Stimulated activated effector memory CD8-positive, alpha-beta T cell treated with anti-CD3 and anti-CD28 coated beads, Interleukin-12 subunit alpha, Interleukin-12 subunit beta, amount 100 ng/mL, for 72 hours (primary cell): ENCODE results near the gene RBBP8.

ENCODE experiments used
- ATAC-seq: fragments of 150-1000 bp; cut with Tn5 transposase; 2 replicates; pipeline ENCODE4 v1.10.0; 2021
- DNase-seq, 2 donors: peaks; one replicate each; pipeline ENCODE4 v3.0.0; 2021 to 2022; ENCODE audit warnings: low spot score in 2 of 2
- H3K27ac Mint-ChIP-seq: one replicate; pipeline ENCODE4 v1.8.0; 2022; ENCODE audit warnings: mild to moderate bottlenecking, mixed read lengths
- H3K36me3 Mint-ChIP-seq: one replicate; pipeline ENCODE4 v1.8.0; 2022; ENCODE audit warnings: mild to moderate bottlenecking, mixed read lengths
- H3K4me1 Mint-ChIP-seq: one replicate; pipeline ENCODE4 v1.8.0; 2022; ENCODE audit warnings: mixed read lengths
- H3K4me3 Mint-ChIP-seq: one replicate; pipeline ENCODE4 v1.8.0; 2022; ENCODE audit warnings: mild to moderate bottlenecking, mixed read lengths
- H3K9me3 Mint-ChIP-seq: one replicate; pipeline ENCODE4 v1.8.0; 2022; ENCODE audit warnings: mixed read lengths

RBBP8 gene

DNA sequence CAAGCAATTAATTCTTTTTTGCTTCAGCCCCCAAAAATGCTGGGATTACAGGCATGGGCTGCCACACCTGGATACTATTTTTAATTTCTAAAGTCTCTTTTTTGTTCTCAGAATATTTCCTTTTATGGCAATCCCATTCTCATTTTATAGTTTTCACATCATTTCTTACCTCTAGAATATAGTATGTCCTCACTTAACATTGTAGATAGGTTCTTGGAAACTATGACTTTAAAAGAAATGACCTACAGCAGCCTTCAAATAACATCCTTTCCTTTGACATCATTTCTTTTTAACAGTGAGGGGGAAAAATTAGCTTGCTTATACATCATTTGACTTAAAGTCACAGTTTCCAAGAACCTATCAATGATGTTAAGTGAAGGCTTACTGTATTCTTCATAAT is 31.6 kb downstream of the RBBP8 start:
- Mint-ChIP-seq H3K27ac (no peak overlapping the region), H3K4me1 (no peaks in the 10 kb centered on the region), H3K36me3 (peaks cover 30% of the 10 kb centered on the region), H3K4me3 (no peak overlapping the region), H3K9me3 (no peaks in the 10 kb centered on the region)
- DNase-seq (no peak), ATAC-seq (no peak)

DNA sequence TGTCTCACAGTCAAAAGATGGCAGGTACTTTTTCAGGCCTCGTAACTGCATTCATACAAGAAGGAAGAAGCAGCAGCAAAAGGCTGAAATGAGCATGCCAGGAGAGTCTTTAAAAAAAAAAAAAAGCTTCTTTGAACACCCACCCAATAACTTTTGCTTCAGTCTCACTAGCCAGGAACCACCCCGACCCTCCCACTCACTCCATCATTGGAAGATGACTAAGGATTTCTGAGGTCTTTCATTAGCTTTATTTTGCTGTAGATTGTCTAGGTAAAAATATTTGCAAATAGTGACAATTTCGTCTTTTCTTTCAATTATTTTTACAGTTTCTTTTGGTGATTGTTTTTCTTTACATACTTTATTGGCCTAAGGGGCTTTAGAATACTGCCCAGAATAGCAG is 37.9 kb downstream of the RBBP8 start:
- no peak for DNase-seq
- Mint-ChIP-seq H3K36me3 (peaks cover 61% of the 10 kb centered on the region), H3K4me1 (no peaks in the 10 kb centered on the region), H3K4me3 (no peak overlapping the region), H3K9me3 (no peaks in the 10 kb centered on the region), H3K27ac (no peak overlapping the region)
- ATAC-seq: no peak

DNA sequence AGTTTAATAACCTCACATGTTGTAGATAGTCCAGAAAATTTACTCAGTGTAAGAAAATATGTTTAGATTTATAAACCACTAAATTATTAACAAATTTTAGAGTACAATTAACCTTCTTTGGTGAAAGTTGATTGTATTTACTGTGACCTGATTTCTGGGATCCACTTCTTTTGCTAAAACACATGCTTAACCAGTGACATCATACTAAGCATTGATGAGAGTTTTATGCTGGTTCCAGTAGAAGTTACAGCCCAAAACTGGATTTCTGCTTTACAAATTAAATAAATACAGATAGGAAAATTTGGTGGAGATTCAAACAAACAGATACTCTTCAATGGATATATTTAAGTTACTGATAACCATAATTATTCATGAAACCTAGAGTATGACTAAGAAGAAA is 40.9 kb downstream of the RBBP8 start:
- Mint-ChIP-seq H3K9me3 (no peaks in the 10 kb centered on the region), H3K27ac (no peak overlapping the region), H3K4me3 (no peak overlapping the region), H3K4me1 (no peaks in the 10 kb centered on the region), H3K36me3 (peaks cover 42% of the 10 kb centered on the region)
- ATAC-seq (no peak), DNase-seq (no peak)

GRCh38 chr18:22974707-22975106 is 41.6 kb downstream of the RBBP8 start:
- Mint-ChIP-seq H3K4me1 (no peaks in the 10 kb centered on the region), H3K9me3 (no peaks in the 10 kb centered on the region), H3K36me3 (peaks cover 35% of the 10 kb centered on the region), H3K4me3 (no peak overlapping the region), H3K27ac (no peak overlapping the region)
- DNase-seq (no peak), ATAC-seq (no peak)

DNA sequence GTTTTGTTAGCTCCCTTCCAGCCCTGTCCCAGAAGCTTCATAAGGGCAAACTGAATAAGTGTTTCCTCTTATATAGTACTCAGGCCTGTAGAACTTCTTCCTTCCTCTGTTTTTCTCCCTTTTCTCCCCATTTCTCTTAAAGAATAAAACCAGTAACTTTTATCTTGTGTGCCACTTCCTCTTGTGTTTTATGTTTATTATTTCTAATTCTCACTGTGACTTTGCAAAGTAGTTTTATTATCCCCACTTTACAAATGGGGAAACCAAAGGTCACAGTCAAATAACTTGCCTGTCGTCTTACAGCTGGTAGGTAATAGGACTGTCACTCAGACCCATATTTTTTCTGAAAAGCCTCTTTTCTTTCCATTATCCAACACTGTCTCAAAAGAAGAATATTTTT is 42.4 kb downstream of the RBBP8 start:
- DNase-seq (no peak), ATAC-seq (no peak)
- Mint-ChIP-seq H3K27ac (peak overlapping the region; percentile 1), H3K4me1 (no peaks in the 10 kb centered on the region), H3K9me3 (no peaks in the 10 kb centered on the region), H3K36me3 (peaks cover 27% of the 10 kb centered on the region), H3K4me3 (no peak overlapping the region)

DNA sequence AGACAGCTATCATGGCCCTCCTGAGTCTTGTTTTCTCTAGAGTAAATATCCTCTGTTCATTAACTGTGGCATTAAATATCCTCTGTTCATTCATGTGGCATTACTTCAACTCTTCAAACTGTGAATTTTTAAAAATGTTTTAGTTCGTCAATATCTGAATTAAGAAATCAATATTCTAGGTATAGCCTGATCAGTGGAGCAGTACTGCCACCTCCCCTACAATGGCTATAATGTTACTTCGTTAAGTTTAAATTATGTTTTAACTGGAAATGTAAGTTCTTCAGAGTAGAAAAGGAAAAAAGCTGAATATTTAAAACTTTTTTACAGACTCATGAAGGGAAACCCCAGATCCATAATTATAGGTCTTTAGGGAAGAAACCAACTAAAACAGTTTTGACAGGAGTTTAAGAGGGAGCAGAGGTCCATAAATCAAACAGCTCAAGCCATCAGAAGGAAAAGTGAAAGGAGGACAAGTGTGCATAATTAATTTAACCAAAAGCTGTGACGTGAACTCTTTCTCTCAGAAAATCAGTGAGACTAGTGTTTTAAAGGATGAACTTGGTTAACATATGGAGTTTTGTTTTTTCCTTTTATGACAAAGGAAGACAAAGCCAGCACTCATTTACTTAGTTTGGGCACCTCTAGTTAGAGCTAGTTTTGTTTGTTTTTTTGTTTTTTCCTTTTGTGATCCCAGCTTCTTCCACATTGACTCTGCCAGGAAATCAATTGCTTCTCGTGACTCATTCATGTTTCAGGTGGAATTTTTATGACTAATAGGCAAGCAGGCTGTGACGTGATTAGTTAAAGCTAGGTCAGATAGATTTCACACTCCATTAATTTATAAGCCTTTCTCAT is 44.9 kb downstream of the RBBP8 start:
- H3K36me3 Mint-ChIP-seq: peaks cover 7% of the 10 kb centered on the region
- H3K9me3 Mint-ChIP-seq: no peaks in the 10 kb centered on the region
- H3K4me3 Mint-ChIP-seq: no peak overlapping the region
- peak overlapping the region; percentile 57 for H3K27ac Mint-ChIP-seq
- ATAC-seq (peak; percentile 81), DNase-seq (no peak)
- H3K4me1 Mint-ChIP-seq: no peaks in the 10 kb centered on the region

DNA sequence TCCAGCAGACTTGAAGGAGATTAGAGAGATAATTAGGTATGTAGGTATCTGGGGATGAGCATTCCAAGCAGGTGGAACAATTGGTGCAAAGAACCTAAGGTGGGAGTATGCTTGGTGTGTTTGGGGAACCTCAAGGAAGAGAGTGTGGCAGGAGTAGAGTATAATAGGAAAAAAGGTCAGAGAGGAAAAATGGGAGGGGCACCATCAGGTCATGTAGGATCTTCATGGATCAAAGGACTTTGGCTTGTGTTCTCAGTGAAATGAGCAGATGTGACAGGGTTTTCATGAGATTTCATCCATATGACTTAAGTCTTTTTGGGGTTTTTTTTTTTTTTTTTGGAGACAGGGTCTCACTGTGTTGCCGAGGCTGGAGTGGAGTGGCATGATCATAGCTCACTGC is 47.3 kb downstream of the RBBP8 start:
- Mint-ChIP-seq H3K4me3 (no peak overlapping the region), H3K9me3 (no peaks in the 10 kb centered on the region), H3K36me3 (peaks cover 3% of the 10 kb centered on the region), H3K4me1 (no peaks in the 10 kb centered on the region), H3K27ac (no peak overlapping the region)
- DNase-seq (no peak), ATAC-seq (no peak)

- ATAC-seq (no peak), DNase-seq (no peak)
- Mint-ChIP-seq H3K9me3 (no peaks in the 10 kb centered on the region), H3K4me3 (no peak overlapping the region), H3K4me1 (no peaks in the 10 kb centered on the region), H3K27ac (no peak overlapping the region), H3K36me3 (peaks cover 7% of the 10 kb centered on the region)
Measured at GRCh38 chr18:22981274-22982133, 48.4 kb downstream of the RBBP8 start.

DNA sequence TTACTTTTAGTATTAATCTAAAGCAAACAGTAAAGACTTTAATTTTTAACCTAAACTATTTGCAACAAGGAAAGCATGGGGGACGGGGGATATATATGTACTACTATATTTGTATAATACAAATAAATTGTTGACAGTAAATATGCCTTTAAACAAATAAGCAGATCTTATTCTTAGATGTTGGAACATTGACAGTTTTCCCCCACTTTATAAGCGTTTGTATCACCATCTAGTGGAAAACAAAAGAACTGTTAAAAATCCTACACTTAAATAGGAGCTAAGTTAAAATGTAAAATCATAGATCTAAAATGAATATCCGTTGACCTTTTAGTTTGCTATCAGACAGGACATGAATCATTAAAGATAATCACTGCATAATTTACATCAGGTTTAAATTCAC is 50.0 kb downstream of the RBBP8 start:
- DNase-seq: no peak
- ATAC-seq: no peak
- Mint-ChIP-seq H3K27ac (no peak overlapping the region), H3K4me1 (no peaks in the 10 kb centered on the region), H3K4me3 (no peak overlapping the region), H3K9me3 (no peaks in the 10 kb centered on the region), H3K36me3 (peaks cover 7% of the 10 kb centered on the region)

GRCh38 chr18:22985250-22985649 is 52.1 kb downstream of the RBBP8 start:
- DNase-seq (no peak), ATAC-seq (no peak)
- Mint-ChIP-seq H3K9me3 (no peaks in the 10 kb centered on the region), H3K4me1 (no peaks in the 10 kb centered on the region), H3K4me3 (no peak overlapping the region), H3K27ac (no peak overlapping the region), H3K36me3 (peaks cover 12% of the 10 kb centered on the region)

DNA sequence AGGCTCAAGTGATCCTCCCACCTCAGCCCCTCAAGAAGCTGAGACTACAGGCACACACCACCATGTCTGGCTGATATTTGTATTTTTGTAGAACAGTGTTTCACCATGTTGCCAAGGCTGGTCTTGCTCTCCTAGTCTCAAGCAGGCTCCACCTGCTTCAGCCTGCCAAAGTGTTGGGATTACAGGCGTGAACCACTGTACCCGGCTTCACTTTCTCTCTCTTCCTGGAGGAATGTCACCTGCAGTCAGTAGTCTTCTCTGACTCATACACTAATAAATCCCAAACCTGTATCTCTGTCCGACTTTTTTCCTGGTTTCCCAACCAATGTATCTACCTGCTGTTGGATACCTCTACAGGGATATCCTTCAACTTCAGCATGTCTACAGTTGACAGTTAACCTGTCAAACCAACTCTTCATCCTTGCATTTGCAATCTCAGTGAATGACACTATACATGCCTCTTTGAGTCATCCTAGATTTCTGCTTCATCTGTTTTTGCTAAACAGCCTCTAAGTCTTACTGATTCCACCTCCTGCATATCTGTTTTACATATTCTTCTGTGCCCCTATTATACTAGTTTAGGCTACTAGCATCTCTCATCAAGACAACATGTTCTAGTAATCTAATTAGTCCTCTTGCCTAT is 54.5 kb downstream of the RBBP8 start:
- Mint-ChIP-seq H3K36me3 (peaks cover 25% of the 10 kb centered on the region), H3K27ac (no peak overlapping the region), H3K4me1 (no peaks in the 10 kb centered on the region), H3K4me3 (no peak overlapping the region), H3K9me3 (no peaks in the 10 kb centered on the region)
- DNase-seq: no peak
- peak; percentile 24 for ATAC-seq

- ATAC-seq: no peak
- H3K27ac Mint-ChIP-seq: no peak overlapping the region
Measured at GRCh38 chr18:22988208-22988607, 55.1 kb downstream of the RBBP8 start.

GRCh38 chr18:22998344-22998743 is 65.2 kb downstream of the RBBP8 start:
- Mint-ChIP-seq H3K9me3 (no peaks in the 10 kb centered on the region), H3K4me3 (no peak overlapping the region), H3K27ac (no peak overlapping the region), H3K4me1 (no peaks in the 10 kb centered on the region), H3K36me3 (peaks cover 47% of the 10 kb centered on the region)
- DNase-seq: no peak
- no peak for ATAC-seq

More at GRCh38 chr18:22988208-22988607, 55.1 kb downstream of the RBBP8 start:
- H3K4me1 Mint-ChIP-seq: no peaks in the 10 kb centered on the region
- no peaks in the 10 kb centered on the region for H3K9me3 Mint-ChIP-seq
- DNase-seq: no peak
- no peak overlapping the region for H3K4me3 Mint-ChIP-seq
- H3K36me3 Mint-ChIP-seq: peaks cover 30% of the 10 kb centered on the region

DNA sequence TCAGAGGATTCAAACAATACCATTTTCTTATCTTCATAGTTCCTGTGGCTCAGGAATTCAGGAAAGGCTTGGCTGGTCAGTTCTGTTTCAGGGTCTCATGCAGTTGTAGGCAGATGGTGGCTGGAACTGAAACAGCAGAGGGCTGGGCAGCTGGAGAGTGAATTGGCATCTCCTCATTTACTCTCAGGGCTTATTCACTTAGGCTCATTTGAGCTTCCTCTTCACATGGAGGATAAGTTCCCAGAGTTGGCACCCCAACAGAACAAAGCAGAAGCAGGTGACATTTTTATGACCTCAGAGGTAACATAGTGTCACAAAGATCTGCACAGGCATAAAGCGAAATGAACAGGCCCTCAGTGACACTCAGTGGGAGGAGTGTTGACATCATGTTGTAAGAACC is 66.1 kb downstream of the RBBP8 start:
- no peak for ATAC-seq
- H3K36me3 Mint-ChIP-seq: peaks cover 45% of the 10 kb centered on the region
- H3K27ac Mint-ChIP-seq: no peak overlapping the region

GRCh38 chr18:22999647-23000046 is 66.5 kb downstream of the RBBP8 start:
- H3K4me3 Mint-ChIP-seq: no peak overlapping the region
- no peaks in the 10 kb centered on the region for H3K9me3 Mint-ChIP-seq
- no peak for DNase-seq
- peaks cover 42% of the 10 kb centered on the region for H3K36me3 Mint-ChIP-seq
- H3K27ac Mint-ChIP-seq: no peak overlapping the region
- ATAC-seq: no peak
- H3K4me1 Mint-ChIP-seq: no peaks in the 10 kb centered on the region

More for the DNA sequence above, 66.1 kb downstream of the RBBP8 start:
- Mint-ChIP-seq H3K9me3 (no peaks in the 10 kb centered on the region), H3K4me1 (no peaks in the 10 kb centered on the region), H3K4me3 (no peak overlapping the region)
- DNase-seq: no peak
